Measurements from ENCODE around the gene CHAT.

The CHAT gene

DNA sequence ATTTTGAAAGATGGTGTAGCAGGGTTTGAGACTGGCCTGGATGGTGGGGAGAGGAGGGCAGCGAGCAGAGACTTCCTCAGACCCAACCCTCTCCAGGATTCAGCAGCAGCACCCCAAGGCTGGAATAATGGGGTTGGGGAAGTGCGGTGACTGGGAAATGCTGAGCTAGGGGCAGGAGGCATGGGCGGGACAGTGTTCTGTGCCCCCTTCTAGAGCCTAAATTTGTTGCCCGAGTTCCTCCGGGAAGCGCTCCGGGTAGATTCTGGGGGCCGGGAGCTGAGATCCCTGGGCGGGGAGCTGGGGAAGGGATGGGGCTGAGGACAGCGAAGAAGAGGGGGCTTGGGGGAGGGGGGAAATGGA, at the start of gene CHAT:
TSS of gene CHAT (plus strand) at position 156 of the 360 bp plus-strand sequence. CDS start at position 309, 153 bp downstream.
- no peak for DNase-seq (ENCODE audit: low spot score)

DNA sequence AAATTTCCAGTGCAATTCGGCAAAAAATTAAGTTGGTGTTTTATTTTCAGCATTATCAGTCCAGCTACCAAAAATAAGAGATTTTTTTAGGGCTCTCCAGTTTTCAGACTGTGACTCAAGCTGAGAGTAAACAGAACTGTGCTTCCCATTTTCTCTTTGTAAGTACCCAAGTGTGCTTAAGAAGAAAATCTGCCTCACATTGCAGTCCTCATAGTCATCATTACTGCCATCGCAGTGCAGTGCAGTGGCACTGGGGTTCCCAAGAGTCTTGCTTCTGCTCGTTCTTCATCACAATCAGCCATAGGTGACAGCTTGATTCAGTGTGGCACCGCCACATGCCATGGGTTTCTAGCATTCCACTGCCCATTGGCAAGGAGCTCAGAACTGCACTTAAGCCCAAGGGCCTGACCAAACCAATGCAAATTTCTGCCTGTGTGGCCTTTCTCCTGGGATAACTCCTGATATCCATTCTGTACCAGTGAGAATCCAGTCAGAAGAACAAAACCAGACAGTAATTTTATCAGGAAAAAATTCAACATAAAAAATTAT, 49.3 kb upstream of the CHAT start:
- no peak for DNase-seq (ENCODE audit: low spot score)

DNA sequence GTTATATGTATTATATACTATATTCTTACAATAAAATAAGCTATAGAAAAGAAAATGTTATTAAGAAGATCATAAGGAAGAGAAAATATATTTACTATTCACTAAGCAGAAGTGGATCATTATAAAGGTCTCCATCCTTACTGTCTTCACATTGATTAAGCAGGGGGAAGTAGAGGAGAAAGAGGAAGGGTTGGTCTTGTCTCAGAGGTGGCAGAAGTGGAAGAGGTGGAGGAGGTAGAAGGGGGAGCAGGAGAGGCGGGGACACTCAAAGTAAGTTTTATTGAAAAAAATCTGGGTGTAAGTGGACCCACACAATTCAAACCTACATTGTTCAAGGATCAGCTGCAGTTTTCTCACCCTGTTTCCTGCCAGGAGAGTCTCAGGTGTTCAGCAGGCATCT, 46.0 kb upstream of the CHAT start:
- DNase-seq (ENCODE audit: low spot score): no peak

DNA sequence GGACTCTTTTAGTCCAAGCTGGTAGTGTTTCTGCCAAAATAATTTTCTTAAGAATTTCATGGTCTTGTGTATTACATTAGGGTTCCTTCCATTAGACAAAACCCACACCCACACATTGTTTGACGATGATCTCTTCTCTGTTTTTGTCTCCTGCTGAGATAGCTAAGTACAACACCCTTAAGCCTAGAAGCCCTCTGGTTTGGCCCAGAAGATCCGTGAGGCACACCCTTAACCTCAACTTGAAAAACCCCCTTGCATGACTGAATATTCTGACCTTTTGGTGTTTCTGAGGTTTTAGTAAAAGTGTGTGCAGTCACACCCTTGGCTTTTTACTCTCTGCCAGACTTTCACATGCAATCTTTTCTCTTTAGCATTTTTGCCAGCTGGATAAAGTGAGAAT, 45.6 kb upstream of the CHAT start:
- DNase-seq (ENCODE audit: low spot score): no peak

DNA sequence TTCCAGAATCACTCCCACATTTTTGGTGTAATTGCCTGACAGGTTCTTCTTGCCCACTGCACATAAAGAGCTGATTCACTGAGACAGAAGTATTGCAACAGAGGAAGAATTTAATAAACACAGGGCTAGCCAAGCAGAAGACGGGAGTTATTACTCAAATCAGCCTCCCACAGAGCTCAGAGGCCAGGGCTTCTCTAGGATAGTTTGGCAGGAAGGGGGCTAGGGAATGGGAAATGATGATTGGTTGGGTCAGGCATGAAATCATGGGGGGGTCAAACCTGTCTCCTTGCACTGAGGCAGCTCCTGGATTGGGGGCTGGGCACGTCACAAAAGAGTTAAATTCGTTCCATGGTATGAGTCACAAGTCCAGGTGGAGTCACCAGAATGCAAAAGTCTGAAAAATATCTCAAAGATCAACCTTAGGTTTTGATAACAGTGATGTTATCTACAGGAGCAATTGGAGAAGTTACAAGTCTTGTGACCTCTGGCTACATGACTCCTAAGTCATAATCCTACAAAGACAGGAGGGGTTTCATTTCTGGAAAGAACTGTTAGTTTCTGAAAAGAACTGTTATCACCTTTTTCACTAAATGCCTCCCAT, 44.7 kb upstream of the CHAT start:
- DNase-seq (ENCODE audit: low spot score): no peak

DNA sequence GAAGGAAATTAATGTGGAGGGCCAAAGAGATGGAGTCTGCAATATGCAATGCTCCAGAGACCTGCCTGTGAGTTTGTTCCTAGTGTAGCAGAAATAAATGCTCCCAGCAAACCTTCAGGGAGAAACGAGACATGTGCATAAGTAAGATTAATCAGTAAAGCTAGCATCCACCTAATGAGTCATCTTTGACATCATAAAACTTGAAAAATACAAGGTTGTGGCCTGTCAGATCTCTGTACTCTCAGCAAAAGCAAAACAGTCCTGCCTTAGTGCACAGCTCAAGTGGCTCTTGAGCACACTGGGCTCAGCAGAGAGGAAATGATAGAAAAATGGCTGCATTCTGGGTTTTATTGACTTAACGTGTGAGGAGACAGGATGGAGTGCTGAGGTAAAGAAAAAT, 42.4 kb upstream of the CHAT start:
- DNase-seq (ENCODE audit: low spot score): no peak

DNA sequence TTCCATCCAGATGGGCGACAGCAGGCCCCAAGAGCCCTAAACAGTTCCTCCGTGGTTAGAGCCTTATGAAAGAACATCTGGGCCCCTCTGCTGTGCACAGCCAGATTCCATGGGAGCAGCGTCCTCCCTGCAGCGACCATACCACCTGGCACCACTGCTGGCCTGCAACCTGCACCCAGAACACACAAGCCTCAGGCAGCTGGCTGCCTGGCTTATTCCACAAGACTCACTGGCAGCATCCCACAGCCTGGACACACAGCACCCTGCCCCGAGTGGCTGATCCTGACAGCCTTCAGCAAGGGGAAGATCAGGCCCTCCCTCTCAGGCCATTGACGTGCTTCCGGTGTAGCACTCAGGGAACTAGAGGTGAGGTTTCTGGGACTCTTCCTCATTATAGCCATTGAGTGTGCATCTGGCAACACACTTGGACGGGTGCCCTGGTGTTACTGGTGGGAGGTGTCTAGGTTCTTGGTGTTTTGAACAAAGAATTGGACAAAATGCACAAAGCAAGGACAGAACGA, 41.2 kb upstream of the CHAT start:
- DNase-seq (ENCODE audit: low spot score): no peak

DNA sequence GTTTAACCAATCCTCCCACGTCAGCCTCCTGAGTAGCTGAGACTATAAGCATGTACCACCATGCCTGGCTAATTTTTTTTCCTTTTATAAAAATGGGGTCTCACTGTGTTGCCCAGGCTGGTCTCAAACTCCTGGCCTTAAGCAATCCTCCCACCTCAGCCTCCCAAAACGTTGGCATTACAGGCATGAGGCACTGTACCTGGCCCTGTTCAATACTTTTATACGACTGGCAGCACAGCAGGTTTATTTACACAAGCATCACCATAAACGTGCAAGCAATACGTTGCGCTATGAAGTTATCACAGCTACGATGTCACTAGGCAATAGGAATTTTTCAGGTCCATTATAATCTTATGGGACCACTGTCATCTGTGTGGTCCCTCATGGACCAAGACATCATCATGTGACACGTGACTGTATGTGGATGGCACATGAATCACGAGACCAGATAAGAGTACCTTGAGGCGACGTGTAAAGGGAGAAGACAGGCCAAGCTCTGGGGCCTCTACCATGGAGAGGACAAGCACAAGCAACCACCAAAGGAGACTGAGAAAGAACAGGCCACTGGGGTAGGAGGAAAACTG, 38.3 kb upstream of the CHAT start:
- no peak for DNase-seq (ENCODE audit: low spot score)

DNA sequence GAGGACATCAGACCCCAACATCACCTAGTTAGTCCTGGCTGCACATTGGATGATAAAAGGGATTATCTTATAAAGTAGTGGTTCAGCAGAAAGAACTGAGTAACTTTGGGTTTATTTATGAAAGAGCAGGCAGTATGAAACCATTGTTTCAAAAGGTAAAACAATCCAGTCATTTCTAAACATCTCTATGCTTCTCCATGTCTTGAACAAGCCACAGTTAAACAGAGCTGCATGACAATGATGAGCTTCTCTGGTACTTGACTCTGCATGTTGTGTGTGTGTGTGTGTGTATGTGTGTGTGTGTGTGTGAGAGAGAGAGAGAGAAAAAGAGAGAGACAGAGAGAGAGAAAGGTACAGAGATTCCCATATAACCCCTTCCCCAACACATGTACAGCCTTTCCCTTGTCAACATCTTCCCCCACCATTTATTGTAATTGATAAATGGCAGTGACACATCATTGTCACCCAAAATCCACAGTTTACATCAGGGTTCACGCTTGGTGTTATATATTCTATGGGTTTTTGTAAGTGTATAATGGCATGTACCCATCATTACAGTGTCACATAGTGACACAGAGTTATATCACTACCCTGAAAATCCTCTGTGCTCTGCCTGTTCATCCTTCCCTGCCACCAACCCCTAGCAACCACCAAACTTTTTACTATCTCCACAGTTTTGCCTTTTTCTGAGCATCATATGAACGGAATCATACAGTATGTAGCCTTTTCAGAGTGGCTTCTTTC, 36.5 kb upstream of the CHAT start:
- DNase-seq (ENCODE audit: low spot score): peak; percentile 9

DNA sequence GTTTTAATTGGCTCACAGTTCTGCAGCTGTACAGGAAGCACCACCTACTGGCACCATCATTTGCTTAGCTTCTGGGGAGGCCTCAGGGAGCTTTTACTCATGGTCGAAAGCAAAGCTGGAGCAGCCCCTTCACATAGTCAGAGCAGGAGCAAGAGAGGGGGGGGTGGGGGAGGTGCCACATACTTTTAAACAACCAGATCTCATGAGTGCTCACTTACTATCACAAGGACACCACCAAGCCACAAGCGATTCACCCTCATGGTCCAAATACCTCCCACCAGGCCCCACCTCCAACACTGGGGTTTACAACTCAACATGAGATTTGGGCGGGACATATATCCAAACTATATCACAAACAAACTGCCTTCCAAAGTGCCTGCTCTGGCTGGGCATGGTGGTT, 35.4 kb upstream of the CHAT start:
- no peak for DNase-seq (ENCODE audit: low spot score)

DNA sequence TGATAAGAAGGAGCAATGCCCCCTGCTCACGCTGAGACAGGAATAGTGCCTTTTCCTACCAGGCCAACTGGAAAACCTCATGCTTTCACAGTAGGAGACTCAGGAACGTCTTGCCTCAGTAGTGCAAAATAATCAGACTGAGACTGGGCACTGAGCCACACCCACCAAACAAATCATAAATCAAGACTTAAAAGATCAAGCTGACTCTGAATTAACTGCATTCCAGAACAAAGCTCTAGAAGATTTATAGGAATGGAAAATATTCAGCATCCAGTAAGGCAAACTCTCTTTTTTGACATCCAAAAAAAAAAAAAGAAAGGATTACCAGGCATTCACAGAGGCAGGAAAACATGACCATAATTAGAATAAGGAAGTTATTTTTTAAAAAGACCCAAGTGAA, 34.2 kb upstream of the CHAT start:
- no peak for DNase-seq (ENCODE audit: low spot score)

DNA sequence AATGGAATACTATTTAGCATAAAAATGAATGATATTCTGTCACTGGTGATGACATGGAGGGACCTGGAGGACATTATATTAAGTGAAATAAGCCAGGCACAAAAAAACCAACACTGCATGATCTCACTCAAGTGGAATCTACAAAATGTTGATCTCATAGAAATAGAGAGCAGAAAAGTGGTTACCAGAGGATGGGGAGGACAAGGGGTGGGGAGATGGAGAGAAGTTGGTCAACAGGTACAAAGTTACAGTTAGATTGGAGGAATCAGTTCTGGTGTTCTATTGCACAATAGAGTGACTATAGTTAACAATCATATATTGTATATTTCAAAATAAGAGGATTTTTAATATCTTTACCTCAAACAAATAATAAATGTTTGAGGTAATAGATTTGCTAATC, 28.4 kb upstream of the CHAT start:
- no peak for DNase-seq (ENCODE audit: low spot score)

DNA sequence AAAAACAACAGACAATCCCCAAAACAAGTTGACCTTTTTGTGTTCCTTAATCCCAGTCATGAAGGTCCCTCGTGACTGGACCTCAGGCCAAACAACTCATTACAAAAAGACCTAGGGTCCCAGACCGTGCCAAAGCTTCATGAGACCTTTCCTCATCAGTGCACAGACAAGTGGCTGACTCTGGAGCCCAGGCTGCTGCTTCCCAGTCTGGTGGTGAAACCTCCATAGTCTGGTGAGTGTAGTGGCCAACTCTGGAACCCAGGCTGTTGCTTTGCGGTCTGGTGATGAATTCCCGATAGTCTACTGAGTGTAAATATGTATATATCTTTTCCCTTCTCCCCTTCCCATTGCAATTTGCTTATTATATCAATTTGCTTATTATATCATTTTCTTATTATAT, 25.9 kb upstream of the CHAT start:
- DNase-seq (ENCODE audit: low spot score): no peak

DNA sequence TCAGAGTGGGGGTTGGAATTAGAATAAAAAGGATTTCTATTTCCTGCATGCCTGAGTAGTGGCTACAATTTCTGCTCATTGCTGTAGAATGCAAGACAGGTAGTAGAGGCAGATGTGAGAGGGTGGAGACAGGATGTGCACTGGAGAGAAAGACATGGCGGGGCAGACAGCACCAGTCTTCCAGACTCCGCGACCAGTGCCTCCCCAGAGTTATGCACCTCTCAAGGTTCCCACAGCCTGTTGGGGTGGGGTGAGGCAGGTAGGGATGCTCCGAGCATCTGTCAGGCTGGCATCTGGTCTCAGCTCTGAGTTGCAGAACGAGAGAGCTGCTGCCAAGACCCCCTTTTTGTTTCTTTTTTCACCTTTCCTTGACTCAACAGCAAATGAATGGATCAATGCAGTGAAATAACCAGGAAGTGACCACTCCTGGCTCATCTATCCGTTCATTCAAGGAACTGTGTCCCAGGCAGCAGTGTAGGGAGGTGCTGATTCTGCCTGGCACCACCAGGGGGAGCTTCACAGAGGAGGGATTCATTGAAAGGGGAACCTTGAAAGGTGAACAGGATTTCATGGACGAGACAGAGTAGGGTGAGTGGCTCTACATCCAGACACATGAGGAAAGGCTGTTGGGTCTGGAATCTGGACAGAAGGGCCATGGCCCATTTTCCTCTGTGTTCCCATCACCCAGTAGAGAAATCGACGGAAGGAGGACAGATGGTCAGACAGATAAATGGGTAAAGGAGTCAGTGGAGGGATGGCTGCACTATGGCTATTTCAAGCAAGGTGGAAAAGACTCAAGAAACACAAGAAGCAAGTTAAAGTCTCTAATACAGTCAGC, 20.9 kb upstream of the CHAT start:
- peak; percentile 58 for DNase-seq (ENCODE audit: low spot score)

DNA sequence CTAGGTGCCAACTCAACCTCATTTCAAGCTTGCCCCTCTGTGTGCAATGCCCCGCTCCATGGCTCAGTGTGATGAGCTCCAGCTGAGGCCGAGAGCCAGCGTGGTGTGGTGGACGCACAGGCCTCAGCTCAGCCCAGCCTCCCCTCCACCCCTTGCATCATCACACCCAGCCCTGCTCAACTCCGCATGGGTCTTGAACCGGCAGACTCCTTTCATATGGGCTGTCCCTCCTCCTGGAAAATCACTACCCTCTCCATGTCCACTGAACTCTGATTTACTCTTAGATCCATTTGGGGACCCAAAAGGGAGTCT, 20.3 kb upstream of the CHAT start:
- no peak for DNase-seq (ENCODE audit: low spot score)

DNA sequence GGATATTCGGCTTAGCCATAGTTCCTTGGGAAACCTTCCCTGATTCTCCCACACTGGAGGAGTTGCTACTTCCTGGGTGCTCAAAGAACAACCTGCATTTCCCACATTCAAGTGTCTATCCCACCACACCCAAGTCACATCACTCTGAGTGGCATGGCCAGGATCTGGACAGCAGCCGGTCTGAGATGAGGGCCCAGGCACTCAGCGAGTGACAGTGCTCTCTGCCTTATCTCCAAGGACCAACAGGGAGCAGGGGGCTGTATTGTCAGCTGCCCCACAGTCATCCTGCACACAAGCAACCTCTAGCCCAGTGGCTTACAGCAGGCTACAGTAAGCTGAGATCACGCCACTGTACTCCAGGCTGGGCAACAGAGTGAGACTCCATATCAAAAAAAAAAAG, 19.8 kb upstream of the CHAT start:
- DNase-seq (ENCODE audit: low spot score): no peak

DNA sequence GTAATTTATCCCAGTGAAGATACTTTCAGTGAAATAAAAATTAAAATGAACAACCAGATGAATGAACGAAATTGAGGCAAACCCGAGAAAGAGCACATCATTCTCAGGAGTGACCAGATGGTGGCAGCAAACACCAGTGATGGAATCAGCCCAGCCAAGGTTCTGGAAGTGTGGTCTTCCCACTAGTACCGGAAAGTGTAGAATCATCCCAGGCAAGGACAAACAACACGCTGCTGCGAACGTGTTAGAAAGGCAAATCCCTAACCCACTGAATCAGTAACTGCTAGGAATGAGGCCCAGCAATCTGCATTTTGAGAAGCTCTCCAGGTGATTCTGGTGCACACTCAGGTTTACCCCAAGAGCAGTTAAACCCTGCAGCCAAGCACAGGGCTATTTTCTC, 19.2 kb upstream of the CHAT start:
- DNase-seq (ENCODE audit: low spot score): peak; percentile 34

DNA sequence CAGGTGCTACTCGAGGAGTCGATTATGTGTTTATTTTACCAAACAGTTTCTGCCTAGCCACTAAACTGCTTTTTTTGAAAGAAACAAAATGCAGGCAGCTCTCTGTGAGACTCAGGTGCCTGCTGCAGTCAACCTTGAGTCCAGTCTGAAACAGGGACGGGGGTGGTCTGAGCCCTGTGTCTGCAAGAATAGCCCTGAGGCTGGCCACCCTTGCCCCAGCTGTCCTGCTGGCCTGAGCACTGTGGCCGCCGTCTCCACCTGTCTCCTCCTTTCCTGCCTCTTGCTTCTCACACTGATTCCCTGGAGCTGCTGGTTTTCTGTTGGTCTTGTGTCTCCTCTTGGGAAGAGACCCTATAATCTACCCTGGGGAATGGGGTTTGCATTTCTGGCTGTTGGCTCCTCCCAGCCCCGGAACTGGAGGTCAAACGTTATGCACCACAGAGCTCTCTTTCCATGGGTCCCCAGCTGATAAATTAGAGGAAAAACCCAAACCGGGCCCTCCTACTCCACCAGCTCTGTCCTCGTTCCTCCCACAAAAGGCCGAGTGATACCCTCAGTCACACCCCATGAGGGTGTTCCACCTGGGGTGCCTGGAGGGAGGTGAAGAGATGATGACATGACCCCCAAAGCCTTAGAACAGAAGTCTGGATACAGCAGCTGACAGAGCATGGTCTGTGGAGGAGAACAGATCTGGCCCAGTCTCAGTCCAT, 18.7 kb upstream of the CHAT start:
- DNase-seq (ENCODE audit: low spot score): no peak

DNA sequence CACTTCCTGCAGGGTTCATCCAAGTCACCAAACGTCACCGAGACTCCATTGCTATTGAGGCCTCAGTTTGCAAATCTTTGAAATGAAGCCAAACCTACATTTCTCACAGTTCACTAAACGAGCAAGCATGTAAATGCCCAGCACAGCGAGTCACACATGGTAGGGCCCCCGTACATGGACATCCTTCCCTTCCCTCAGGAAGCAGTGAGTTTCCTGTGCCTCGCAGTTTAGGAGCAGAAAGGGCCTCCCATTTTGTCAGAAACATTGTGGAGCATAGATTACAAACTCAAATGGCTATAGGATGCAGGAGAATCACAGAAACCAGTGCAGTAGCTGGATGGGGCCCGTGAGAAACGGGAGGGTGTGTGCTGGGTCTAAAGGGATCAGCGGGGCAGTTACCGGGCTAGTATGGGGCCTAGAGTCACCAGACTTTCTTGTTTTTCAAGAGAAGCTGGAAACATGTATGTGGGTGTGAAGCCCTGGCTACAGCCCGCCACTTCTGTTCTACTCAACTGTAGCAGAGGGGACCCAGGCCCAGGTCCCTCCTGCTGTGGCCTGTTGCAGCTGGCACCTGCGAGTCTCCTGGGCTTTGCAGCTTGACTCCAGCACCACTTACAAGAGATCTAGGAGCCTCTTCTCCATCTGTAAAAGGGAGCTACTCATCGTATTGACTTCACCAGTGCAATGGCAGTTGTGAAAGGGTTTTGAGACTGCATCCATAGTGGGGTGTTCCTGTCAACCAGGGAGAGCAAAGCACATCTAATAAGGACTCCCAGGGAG, 17.9 kb upstream of the CHAT start:
- no peak for DNase-seq (ENCODE audit: low spot score)

DNA sequence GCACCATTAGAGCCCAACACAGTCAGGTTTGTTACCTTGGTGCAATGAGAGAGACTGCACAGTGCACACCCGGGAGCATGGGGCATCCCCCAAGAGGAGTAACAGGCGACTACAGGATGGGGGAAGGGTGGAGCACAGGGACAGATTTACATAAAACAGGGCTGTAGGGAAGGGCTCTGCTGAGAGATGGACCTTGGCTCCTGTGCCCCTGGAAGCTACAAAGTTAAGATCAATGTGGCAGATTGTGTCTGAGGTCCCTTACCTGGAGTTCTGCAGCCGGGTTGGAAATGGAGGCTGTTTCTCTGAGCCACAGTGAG, 17.4 kb upstream of the CHAT start:
- DNase-seq (ENCODE audit: low spot score): no peak

DNA sequence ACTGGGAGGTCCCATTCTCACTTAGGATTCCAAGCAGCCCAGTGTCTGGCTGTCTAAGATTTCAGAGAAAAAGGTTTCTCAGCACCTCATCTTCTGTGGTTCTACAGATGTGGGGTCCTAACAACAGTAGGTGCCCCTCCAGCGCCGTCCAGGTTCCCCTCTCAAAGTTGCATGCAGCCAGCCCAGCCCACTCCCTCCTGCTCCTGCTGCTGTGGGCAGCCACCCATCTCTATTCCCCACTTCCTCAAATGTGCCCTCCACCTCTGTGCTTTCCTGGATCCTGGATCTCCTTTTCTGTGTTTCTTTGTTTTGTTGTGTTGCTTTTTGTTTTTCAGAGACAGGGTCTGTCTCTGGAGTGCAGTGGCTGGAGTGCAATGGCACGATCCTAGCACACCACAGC, 17.0 kb upstream of the CHAT start:
- no peak for DNase-seq (ENCODE audit: low spot score)

All from activated CD4-positive, alpha-beta T cell treated with anti-CD3 and anti-CD28 coated beads, Interleukin-2, Interleukin-4, amounts not matched to agents 100 ng/mL and 50 ng/mL, durations not matched to agents 16 hours and 8 hours (primary cell).